GM19240 (cell line): Measurements from ENCODE around the gene LAMA3.

Experiments used
- DNase-seq: peaks from one replicate; pipeline ENCODE4 v3.0.0; 2011; ENCODE audit warnings: low spot score; ENCODE audit not compliant: insufficient read length

LAMA3 gene

DNA sequence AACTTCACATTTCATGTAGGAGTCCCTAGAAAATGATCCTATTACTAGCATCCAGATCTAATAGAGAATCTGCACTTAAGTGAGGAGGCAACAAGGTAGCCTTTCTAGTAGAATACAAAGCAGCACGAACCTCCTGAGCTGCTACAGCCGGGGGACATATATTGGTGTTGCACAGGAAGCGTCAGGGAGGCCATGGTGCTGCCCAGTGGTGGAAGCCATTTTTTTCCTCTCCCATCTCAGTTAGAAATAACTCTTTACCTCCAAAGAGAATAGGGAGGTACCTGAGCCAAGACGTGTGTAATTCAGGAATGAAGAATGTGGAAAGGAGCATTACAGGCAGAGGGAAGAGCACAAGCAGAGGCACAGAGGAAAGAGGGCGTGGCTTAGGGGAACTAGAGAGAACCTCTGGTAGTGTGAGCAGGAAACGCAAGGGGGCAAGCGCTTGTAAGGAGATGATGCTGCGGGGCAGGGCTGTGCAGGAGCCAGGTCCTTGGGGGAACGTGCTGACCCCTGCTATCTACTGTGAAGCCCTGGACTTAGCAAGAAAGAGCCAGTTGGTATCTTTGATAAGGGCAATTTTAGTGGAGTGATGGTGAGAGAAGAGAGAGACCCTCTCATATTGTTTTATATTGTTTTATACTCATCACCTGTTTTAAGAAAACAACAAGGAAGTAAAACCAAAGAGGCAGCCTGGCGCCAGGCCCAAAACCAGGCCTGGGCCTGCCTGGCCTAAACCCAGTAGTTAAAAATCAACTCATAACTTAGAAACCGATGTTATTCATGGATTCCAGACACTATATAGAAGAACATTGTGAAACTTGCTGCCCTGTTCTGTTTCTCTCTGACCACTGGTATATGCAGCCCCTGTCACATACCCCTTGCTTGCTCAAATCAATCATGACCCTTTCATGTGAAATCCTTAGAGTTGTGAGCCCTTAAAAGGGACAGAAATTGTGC is 275.3 kb downstream of the LAMA3 start:
- DNase-seq = no peak

DNA sequence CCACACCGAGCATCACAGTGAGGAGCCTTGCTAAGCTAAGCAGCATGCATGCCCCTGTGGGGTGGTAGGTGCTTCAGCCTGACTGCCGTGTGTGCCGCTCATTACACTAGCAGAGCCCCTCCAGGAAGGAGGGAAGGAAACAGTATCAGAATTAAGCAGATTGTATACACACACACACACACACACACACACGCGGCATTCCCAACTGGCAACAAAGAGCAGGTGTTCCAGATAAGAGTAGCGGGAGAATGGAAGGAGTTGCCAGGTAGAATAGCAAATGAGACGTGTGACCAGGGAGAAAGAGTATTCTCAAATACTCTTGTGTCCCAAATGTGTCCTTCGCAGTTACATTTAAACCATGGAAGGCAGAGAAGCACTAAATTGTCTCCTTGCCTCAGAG is 277.7 kb downstream of the LAMA3 start:
- no peak for DNase-seq

DNA sequence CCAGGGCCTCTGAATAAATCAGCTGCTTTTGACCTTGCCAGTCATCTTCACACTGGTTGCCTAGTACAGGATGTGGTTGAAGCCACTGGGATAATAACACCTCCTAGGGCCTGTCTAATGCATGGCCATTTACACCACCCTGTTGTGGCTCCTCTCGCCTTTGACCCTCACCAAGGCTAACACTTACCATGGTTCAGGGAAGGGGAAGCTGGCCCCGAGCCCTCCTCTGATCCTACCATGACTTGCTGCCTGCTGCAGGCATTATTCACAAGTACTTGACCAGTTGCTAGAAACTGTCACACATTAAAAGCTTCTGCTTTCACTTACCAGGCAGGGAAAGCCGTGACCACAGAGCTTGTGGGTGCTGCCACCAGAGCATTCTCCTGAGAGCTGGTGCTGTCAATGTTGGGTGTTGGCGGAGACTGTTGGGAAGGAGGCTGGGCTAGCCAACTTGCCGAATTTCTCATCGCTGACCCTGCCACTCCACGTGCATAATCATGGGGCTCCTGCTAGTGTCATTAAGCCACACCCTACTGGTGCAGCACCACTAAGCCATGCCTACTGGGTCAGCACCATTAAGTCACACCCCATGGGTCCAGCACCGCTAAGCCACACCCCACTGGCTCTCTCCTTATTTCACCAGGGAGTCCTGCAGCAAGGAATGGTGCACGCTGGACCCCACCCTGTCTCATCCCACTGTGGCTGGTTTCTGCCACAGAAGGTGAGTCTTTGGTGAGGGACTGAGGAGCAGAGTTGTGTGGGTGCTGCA is 278.3 kb downstream of the LAMA3 start:
- DNase-seq = no peak

DNA sequence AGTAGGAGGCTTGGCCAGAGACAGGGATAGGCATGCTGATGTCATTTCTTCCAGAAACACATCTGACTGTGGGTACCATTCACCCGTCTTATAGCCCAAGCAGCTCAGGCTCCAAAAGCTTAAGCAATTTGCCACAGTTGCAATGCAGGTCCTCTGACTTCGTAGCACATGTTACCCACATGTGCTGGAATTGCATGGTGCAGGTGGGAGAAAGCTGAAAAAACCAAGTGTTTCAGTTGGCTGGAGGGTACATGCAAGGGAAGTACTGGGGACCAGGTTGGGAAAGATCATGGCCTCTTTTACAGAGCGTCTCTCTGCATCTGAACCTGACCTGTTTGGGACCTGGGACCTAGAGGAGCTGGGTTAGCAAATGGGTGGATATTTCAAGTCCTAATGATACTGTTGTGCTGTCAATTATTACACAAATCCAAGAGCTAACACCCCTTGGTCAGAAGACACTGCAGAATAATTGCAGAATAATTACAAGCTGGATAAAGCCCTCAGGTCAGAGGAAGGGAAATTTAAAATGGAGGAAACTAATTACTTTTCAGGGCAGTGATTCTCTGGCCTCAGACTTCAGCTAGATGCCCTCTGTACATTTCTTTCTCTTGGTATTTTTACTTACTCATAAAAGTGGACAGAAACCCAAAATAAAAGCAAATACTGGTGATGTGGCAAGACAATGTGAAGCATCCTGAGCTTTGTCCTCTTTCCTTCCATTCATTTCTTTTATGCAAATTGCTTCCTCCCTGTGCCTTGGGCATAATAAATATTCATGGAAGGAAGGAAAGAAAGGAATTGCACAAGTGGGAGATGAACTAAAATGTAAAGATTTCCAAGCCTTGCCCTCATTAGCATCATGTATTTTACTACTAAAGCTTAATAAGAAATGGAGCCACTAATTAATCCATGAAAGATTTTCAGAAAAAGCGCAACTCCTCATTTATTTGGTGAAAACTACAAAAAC is 279.7 kb downstream of the LAMA3 start:
- no peak for DNase-seq

DNA sequence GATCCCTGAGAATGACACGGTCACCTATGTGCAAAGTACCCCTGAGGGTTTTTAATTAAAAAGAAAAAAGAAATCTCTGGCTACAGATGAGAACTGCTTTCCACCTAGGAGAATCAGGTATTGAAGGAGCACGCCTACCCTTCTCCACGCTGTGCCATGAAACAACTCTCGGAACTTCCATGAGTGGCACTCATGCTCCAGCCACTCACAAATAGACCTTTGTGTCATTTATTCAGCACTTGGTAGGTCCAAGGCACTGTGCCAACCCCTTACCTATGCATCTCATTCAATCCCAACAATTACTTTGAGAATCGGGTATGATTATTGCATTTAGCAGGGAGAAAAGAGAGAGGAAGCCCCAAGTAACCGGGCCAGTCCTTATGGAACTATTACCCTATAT is 280.4 kb downstream of the LAMA3 start:
- DNase-seq = no peak

DNA sequence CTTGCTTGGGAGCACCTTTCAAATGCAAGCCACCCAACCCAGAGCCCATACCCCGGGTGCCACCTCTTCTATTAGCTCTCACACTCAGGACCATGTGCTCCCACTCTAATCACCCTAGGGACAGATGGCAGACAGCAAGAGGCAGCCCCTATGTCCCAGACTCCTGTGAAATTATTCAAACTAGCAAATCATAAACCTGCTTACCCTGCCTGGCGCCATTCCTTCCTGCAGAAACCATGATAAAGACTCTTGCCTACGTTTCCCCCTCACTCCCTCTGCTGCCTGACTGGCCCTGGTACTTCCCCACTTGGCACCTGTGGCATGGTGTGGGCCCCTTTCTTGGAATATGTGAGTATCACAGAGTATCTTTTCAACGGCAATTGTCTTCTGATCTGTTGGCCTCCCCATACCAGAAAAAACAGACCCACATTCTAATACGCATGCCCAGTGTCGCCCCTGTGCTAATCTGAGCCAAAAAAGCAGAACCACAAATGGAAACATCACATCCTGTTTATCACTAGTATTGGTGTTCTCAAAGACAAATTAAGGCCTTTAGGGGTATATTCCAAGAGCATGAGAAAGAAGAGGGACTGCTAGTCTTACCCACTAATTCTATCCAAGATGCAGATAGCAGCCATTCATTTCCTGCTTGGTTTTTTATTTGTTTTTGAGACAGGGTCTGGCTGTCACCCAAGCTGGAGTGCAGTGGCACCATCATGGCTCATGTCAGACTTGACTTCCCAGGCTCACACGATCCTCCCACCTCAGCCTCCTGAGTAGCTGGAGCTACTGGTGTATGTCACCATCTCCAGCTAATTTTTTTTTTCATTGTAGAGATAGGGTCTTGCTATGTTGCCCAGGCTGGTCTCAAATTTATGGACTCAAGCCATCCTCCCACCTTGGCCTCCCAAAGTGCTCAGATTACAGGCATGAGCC is 281.2 kb downstream of the LAMA3 start:
- no peak for DNase-seq

DNA sequence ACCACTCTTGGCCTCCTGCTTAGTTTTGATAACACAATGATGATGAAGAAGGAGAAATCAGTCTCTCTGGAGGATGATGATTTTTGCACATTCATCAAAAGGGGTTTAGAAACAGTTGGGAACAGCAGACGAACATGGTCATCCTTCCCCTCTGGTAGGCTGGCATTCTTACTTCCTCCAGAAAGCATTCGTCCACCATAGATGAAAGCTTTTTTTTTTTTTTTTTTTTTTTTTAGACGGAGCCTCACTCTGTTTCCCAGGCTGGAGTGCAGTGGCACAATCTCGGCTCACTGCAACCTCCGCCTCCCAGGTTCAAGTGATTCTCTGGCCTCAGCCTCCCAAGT is 281.8 kb downstream of the LAMA3 start:
- DNase-seq = no peak

DNA sequence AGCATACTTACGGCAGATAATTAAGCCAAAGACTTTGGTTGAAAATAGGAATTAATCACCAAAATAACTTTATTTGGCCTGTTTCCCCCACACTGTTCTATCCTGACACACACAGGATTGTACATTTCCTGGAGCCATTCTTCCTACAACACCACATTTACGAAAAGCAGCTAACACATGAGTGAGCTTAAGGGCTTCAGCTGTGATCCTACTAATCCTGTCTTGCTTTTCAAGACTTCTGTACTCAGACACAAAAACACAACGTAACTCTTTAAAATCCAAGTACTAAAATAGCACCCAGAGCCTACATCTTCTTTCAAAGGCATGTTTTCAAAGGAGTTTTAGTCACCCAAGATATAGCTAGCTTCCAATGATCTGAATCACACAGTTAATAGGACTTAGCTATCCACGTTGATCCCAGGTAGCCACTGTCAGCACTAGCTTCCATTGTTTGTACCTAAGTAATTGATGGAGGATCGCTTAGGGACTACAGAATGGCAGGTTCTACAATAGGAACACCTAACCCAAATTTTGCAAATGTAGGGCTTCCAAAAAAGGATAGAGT is 282.5 kb downstream of the LAMA3 start:
- no peak for DNase-seq

DNA sequence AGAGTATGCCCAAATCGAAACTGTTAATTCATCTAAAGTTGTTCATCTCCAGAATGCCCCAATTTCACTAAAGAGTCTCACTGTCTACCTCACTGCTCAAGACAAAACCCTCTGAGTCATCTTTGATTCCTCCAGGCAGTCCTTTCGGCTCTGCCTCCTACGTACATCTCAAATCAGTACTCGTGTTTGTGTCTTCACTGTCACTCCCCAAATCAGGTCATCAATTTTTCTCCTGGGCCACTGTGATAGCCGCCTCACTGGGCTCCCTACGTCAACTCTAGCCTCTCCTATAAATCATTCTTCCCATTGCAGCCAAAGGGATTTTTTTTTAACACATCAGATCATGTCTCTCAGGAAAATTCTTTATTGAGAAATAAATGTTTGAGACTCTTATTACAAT is 283.2 kb downstream of the LAMA3 start:
- DNase-seq = no peak

DNA sequence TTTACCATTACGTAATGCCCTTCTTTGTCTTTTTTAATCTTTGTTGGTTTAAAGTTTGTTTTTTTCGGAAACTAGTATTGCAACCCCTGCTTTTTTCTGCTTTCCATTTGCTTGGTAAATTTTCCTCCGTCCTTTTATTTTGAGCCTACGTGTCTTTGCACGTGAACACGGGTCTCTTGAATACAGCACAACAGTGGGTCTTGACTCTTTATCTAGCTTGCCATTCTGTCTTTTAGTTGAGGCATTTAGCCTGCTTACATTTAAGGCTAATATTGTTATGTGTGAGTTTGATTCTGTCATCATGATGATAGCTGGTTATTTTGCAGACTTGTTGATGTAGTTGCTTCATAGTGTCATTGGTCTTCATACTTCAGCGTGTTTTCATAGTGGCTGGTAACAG is 287.9 kb downstream of the LAMA3 start:
- no peak for DNase-seq

DNA sequence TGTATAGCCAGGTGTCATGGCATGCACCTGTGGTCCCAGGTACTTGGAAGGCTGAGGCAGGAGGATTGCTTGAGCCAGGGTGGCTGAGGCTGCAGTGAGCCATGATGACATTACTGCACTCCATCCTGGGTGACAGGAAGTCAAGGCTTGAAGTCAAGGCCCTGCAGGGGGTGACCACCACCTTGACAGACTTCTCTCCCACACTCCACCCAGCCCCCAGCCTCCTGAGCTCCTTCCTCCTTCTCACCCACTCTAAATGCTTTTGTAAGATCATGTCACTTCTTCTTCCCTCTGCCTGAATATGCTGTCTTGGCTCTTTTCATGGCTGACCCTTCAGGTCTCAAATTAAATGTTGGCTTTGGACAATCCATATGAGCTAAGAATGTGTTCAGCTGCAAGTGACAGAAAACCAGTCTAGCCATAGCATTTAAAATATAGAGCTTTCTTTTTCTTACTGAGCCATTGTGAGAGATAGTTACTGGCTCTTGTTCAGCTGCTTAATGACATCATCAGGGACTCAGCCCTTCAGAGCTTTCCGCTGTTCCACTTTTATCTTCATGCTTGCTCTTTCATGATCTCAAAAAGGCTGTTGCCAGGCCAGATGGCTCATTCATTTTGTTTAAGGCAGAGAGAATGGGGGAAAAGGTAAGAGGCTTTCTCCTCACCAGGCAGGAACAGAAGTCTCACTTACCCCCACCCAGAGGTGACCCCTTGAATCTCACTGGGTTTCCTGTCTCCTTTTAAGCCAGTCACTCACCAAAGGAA is 288.6 kb downstream of the LAMA3 start:
- DNase-seq = no peak

DNA sequence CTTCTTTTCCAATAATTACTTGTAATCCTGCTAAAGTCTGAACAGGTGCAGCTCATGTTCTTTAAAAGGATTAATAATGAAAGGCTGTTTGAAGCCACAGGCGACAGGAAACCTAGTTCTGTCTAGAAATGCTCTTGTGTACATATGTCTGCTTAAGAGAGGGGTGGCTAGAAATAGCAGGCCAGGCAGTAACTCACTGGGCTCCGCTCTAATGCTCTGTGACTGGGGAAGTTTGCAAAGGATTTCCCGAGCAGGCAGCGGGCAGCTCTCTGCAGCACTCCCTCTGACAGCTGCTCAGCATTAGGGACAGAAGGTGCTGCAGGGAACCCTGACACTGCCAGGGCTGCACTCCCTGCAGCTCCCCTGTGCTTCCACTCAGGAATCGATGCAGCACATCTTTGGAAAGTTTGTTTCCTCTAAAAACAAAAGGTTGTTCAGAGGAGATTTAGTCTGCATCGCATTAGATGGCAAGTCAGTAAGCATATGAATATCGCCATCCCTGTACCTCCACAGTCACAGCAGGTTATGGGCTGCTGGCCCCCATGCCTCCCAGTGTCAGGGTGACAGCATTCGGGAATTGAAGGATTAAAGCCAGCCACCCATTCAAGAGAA is 292.2 kb downstream of the LAMA3 start:
- DNase-seq = no peak

DNA sequence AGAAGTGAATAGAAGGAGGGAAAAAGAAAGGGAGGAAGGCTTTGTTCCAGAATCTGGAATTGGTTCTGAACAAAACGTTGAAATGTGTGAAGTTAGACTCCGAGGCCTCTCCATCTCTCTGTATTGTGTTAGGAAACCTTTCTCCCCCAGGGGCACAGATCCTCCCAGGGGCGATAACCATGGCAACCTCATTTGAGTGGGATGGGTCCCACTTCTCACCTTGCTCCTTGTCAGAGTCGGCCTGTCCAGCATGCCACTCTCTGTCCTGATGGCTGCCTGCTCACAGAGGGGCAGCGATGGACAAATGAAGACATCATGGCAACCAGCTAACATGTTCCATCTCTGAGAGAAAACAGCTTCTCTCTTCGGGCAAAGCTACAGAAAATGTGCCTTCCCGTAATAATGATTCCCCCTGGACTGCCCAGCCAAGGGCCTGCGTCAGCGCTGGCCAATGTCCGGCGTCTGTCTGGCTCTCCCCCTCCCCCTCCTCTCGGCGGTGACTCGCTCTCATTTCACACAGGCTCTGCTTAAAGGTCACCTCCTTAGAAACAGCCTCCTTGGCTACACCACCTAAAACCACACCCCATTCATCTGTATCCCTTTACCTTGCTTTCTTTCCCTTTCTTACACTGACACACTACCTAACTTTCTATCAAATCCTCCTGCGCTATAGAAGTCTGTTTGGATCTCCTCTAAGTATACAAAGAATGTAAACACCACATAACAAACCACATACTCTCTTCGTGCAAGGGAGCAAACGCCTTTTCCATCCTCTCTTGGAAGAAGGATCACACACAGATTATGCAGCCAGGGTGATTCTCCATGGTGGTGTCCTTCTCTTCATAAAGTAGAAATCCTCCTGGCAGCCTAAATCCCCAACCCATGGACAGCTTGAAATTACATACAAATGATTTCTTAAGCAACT is 293.2 kb downstream of the LAMA3 start:
- DNase-seq = no peak

DNA sequence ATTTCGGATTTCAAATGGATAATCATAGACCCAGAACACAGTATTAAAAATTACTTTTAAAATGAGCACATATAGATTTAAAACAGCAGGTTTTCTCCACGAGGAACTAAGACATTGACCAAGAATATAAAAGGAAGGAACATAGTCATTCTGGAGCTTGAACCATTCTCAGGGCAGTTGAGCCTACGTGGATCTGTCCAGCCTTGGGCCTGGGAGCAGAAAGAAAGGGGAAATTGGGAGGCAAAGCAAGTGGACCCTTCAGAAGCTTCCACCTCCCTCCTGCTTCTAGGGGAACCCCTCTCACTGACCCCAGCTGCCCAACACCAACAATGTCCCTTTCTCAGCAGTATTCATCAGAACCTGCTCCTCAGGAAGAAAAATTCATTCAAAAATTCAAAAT is 293.9 kb downstream of the LAMA3 start:
- no peak for DNase-seq

DNA sequence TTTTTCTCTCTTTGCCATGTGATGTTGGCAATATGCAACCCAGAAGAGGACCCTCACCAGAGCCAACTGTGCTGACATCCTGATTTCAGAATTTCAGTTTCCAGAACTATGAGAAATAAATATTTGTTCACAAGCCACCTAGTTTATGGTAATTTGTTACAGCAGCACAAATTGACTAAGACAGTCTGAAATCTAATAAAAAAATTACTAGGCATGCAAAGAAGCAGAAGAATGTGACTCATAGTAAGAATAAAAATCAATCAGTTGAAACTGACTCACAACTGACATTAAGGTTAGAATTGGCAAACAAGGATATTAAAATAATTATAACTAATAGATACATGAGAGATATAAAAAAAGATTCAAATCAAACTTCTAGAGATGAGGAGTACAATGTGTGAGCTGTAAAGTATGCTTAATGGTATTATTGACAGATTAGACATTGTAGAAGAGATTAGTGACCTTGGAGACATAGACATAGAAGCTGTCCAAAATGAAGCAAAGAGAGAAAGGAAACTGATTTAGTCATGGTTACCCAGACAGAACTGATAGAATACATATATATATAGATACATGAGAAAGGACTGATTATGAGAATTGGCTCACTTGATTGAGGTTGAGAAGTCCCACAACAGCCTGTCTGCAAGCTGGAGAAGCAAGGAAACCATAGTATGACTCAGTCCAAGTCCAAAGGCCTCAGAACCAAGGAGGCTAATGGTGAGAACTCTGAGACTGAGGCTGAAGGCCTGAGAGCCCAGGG is 297.5 kb downstream of the LAMA3 start:
- no peak for DNase-seq

DNA sequence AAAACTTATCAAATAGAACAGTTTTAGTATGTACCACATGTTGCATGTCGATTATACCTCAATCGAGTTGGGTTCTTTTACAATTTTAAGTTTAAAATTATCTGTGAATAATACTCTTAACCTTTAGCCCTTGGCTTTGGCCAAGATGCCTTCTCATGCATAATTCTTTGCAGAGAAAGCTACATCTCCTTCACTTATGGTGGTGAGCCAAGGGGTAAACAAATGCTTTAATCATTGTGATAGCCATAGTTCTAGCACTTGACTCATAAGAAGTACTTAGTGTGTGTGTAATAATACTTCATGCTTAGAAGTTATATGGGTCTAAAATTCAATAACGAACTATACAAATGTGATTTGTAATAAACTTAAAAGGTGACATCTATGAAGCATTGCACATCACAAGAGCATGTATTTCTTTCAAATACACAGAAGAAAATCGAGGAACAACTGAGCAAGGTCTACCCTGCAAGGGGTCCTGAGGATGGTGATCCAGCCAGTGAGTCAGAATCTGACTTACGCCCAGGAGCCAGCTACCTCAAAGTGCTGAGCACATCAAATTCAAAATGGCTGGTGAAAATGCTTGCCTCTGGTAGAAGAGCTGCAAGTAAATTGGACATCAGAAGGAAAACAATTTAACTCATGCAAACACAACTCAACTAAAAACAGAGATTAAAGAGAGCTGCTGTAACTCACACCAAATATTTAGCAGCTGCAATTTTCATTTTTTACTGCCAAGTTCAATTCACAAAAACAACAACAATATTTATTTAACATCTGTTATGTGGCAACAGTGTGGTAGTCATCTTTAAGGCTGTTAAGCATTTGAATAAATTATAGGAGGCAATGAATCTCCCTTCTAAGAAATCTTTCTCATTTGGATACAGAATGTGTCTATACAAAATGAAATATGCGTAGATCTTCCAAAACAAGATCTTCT is 301.5 kb downstream of the LAMA3 start:
- DNase-seq = no peak
